ENCODE measurements around the gene ARL8A.

ARL8A gene

DNA sequence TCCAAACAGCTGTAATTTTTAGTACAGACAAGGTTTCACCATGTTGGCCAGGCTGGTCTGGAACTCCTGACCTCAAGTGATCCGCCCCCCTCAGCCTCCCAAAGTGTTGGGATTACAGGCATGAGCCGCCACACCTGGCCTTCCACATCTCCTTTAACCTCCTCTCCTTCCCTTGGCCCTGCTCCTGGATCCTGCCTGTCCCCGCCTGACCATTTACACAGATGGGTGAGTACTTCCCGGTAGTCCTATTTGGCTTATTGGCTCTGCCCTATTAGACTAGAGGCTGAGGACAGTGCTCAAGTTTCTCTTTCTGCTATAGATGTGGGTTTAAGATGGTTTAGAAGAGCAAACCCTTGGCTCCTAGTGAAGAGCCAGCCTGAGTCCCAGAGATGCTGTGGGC, 8.7 kb upstream of the ARL8A start:
- TF ChIP-seq, protein P1, sequence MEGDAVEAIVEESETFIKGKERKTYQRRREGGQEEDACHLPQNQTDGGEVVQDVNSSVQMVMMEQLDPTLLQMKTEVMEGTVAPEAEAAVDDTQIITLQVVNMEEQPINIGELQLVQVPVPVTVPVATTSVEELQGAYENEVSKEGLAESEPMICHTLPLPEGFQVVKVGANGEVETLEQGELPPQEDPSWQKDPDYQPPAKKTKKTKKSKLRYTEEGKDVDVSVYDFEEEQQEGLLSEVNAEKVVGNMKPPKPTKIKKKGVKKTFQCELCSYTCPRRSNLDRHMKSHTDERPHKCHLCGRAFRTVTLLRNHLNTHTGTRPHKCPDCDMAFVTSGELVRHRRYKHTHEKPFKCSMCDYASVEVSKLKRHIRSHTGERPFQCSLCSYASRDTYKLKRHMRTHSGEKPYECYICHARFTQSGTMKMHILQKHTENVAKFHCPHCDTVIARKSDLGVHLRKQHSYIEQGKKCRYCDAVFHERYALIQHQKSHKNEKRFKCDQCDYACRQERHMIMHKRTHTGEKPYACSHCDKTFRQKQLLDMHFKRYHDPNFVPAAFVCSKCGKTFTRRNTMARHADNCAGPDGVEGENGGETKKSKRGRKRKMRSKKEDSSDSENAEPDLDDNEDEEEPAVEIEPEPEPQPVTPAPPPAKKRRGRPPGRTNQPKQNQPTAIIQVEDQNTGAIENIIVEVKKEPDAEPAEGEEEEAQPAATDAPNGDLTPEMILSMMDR (IDR thresholded peaks at IDR 0.05; ENCODE audit: low read depth, low read length), result no peak
- H3K4me3 ChIP-seq (ENCODE audit: low read depth, low read length), result no peak overlapping the region

DNA sequence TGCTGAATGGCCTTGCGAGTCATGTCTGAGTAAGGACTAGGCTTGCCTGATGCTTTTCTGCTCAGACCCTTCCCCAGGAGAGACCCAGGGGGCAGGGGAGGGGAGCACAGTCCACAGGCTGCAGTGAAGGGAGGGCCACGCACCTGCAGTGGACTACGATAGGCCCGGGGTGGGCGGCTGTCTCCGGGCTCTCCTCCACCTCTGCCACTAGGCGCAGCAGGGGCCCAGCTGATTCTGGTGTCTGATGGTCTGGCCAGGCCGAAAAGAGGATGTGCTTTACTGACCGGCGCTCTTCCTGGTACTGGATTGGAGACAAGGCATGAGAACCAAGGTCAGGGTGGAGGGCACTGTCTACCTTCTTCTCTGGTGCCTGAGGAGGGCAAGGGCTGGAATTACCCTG, 7.9 kb upstream of the ARL8A start:
- TF ChIP-seq, protein P1 (IDR thresholded peaks at IDR 0.05; ENCODE audit: low read depth, low read length), result no peak
- H3K4me3 ChIP-seq (ENCODE audit: low read depth, low read length), result no peak overlapping the region

DNA sequence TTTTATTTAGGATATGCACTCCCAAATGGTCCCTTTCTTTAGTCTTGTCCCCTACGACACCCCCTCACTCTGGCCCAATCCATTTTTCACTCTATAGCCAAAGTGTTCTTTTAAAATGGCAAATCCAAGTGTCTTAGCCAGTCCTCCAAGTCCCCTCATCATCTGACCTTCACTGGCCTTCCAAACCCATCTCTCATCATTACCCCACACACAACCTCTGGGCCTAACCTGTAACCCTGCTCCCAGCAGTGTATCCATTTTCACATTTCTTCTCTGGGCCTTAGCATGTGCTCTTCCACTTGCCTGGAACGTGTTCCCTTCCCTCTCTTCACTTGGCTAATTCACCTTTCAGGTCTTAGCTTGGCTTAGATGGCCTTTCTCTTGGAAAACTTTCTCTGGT, 6.5 kb upstream of the ARL8A start:
- no peak overlapping the region for H3K4me3 ChIP-seq (ENCODE audit: low read depth, low read length)
- TF ChIP-seq, protein P1 (IDR thresholded peaks at IDR 0.05; ENCODE audit: low read depth, low read length), result no peak

DNA sequence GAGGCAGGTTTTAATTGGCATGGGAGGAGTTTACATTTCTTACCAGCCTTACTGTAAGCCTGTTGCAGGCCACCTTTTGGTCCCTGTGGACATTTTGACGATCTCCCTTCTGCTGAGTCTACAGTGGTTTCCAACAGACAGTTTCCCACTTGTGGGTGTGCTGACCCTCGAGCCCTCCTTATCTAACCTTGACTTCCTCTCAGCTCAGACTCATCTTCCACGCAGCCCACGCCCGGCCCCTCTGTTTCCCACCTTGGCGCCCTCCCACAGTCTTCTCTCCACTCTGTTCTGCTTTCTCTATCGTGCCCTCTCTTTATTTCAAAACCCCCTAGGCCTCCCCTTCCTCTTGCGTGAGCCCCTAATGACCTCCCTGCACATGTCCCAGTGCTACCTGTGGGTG, 6.1 kb upstream of the ARL8A start:
- TF ChIP-seq, protein P1 (IDR thresholded peaks at IDR 0.05; ENCODE audit: low read depth, low read length), result no peak
- no peak overlapping the region for H3K4me3 ChIP-seq (ENCODE audit: low read depth, low read length)

DNA sequence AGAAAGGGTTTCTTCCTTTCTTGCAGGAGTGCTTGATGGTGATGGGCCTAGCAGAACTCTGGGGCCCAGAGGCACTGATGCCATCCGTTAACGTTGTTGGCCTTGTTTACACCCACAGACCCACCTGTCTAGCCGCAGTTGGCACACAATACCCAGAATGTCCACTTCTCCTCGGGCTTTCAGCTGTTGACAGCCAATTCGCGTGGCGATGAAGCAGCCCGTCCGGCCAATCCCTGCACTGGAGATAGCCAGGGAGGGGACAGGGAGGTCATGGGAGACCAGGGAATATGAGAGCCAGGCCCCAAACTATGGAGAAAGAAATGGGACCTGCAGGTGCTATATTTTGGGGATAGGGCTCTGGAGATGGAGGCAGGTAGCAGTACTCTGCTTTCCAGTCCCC, 5.7 kb upstream of the ARL8A start:
- TF ChIP-seq, protein P1 (IDR thresholded peaks at IDR 0.05; ENCODE audit: low read depth, low read length), result no peak
- H3K4me3 ChIP-seq (ENCODE audit: low read depth, low read length), result no peak overlapping the region

DNA sequence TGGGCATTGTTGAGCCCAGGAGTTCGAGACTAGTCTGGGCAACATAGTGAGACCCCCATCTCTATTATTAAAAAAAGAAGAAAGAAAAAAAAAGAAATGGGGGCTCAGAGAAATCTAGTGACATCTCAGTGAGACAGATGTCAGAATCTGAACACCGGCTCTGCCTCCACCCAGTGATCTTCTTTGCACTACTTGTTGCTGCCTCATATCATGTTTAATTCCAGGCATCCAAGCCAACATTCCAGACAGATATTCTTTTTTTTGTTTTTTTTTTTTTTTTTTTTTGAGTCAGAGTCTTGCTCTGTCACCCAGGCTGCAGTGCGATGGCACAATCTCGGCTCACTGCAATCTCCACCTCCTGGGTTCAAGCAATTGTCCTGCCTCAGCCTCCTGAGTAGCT, 5.0 kb upstream of the ARL8A start:
- no peak overlapping the region for H3K4me3 ChIP-seq (ENCODE audit: low read depth, low read length)
- TF ChIP-seq, protein P1 (IDR thresholded peaks at IDR 0.05; ENCODE audit: low read depth, low read length), result no peak

DNA sequence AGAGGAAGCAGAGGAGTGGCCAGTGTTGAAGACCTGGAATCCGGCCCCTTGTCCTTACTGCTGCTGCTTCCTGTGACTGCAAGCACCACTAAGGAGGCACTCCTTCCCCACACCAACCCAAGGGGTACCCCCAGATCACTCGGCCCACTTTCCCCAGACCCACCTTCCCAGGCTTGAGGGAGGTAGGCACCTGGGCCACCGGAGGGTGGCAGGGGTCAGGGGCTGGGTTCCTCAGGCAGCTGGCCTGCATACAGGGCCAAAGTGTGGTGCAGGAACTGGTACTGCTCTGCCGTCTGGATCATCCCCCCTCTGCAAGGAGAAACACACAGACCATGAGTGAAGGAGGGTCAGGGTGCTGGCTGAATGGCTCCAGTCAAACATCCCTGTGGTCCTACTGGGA, 3.9 kb upstream of the ARL8A start:
- TF ChIP-seq, protein P1 (IDR thresholded peaks at IDR 0.05; ENCODE audit: low read depth, low read length), result no peak
- H3K4me3 ChIP-seq (ENCODE audit: low read depth, low read length), result no peak overlapping the region
